ENCODE data around the gene COL18A1. TPM values are rescaled to one million over a fixed set of nuclear protein-coding genes. Genes with fewer than 3 reads are reported as not detected.

The COL18A1 gene
- total RNA-seq, 1 experiment from 2014 or later = 170 TPM

- BruUV-seq (replicated peaks) = no TSS peak
- H3K9me3 Mint-ChIP-seq (ENCODE audit: unreplicated experiment) = peaks cover 39% of the 10 kb centered on the region
- peaks cover 1% of the 10 kb centered on the region; the same call in 1 of the 2 replicates for H3K36me3 ChIP-seq (ENCODE audit: control insufficient read depth, insufficient read depth, low read length)
Observed at GRCh38 chr21:45521241-45521640, 116.3 kb downstream of the COL18A1 start.

GRCh38 chr21:45522381-45522780 lies 117.4 kb downstream of the COL18A1 start:
- Histone ChIP-seq H3K4me1 (no peaks in the 10 kb centered on the region), H3K36me3 (ENCODE audit: control insufficient read depth, insufficient read depth, low read length) (peaks cover 1% of the 10 kb centered on the region; the same call in 1 of the 2 replicates), H3K27me3 (replicated peaks; ENCODE audit: control insufficient read depth, insufficient read depth, low read length) (no peaks in the 10 kb centered on the region), H3K9me3 (peaks cover 26% of the 10 kb centered on the region), H3K4me3 (ENCODE audit: low read depth, low read length) (no peak overlapping the region)
- Mint-ChIP-seq H3K9me3 (ENCODE audit: unreplicated experiment) (peaks cover 39% of the 10 kb centered on the region), H3K36me3 (ENCODE audit: insufficient read depth, unreplicated experiment) (peaks cover 71% of the 10 kb centered on the region), H3K27me3 (ENCODE audit: insufficient read depth, unreplicated experiment) (no peaks in the 10 kb centered on the region), H3K4me3 (ENCODE audit: unreplicated experiment) (no peak overlapping the region), H3K27ac (ENCODE audit: unreplicated experiment) (no peak overlapping the region), H3K4me1 (ENCODE audit: low read depth, unreplicated experiment) (no peaks in the 10 kb centered on the region)
- POLR2A ChIA-PET = no interaction called here
- no peak for DNase-seq
- no TSS peak for BruUV-seq (replicated peaks)
- no peak for TF ChIP-seq CTCF (IDR thresholded peaks at IDR 0.05; ENCODE audit: insufficient read depth in 1 of 2, low read depth in 1 of 2, low read length in 1 of 2, severe bottlenecking in 1 of 2, unreplicated experiment in 1 of 2)
- intact Hi-C loops (cut with micrococcal nuclease; ENCODE audit: unreplicated experiment) = no loop called here
- CTCF ChIA-PET = no interaction called here

More at GRCh38 chr21:45521241-45521640, 116.3 kb downstream of the COL18A1 start:
- no peak overlapping the region for H3K4me3 Mint-ChIP-seq (ENCODE audit: unreplicated experiment)
- no peak for TF ChIP-seq CTCF (IDR thresholded peaks at IDR 0.05; ENCODE audit: insufficient read depth in 1 of 2, low read depth in 1 of 2, low read length in 1 of 2, severe bottlenecking in 1 of 2, unreplicated experiment in 1 of 2)
- intact Hi-C loops (cut with micrococcal nuclease; ENCODE audit: unreplicated experiment) = no loop called here
- ChIA-PET POLR2A (no interaction called here), CTCF (no interaction called here)
- no peak overlapping the region for H3K4me3 ChIP-seq (ENCODE audit: low read depth, low read length)
- H3K4me1 Mint-ChIP-seq (ENCODE audit: low read depth, unreplicated experiment) = no peaks in the 10 kb centered on the region
- H3K27me3 Mint-ChIP-seq (ENCODE audit: insufficient read depth, unreplicated experiment) = no peaks in the 10 kb centered on the region
- no peak for DNase-seq
- no peaks in the 10 kb centered on the region for H3K27me3 ChIP-seq (replicated peaks; ENCODE audit: control insufficient read depth, insufficient read depth, low read length)
- no peaks in the 10 kb centered on the region for H3K4me1 ChIP-seq
- H3K27ac Mint-ChIP-seq (ENCODE audit: unreplicated experiment) = no peak overlapping the region
- H3K36me3 Mint-ChIP-seq (ENCODE audit: insufficient read depth, unreplicated experiment) = peaks cover 79% of the 10 kb centered on the region
- peaks cover 26% of the 10 kb centered on the region for H3K9me3 ChIP-seq

- peaks cover 1% of the 10 kb centered on the region; the same call in 1 of the 2 replicates for H3K36me3 ChIP-seq (ENCODE audit: control insufficient read depth, insufficient read depth, low read length)
- Mint-ChIP-seq H3K9me3 (ENCODE audit: unreplicated experiment) (peaks cover 35% of the 10 kb centered on the region), H3K4me3 (ENCODE audit: unreplicated experiment) (no peak overlapping the region), H3K36me3 (ENCODE audit: insufficient read depth, unreplicated experiment) (peaks cover 71% of the 10 kb centered on the region), H3K27me3 (ENCODE audit: insufficient read depth, unreplicated experiment) (no peaks in the 10 kb centered on the region), H3K27ac (ENCODE audit: unreplicated experiment) (no peak overlapping the region), H3K4me1 (ENCODE audit: low read depth, unreplicated experiment) (no peaks in the 10 kb centered on the region)
- CTCF ChIA-PET = no interaction called here
- no peaks in the 10 kb centered on the region for H3K4me1 ChIP-seq
- intact Hi-C loops (cut with micrococcal nuclease; ENCODE audit: unreplicated experiment) = no loop called here
- peaks cover 24% of the 10 kb centered on the region for H3K9me3 ChIP-seq
- no peaks in the 10 kb centered on the region for H3K27me3 ChIP-seq (replicated peaks; ENCODE audit: control insufficient read depth, insufficient read depth, low read length)
- no peak for DNase-seq
- no peak for TF ChIP-seq CTCF (IDR thresholded peaks at IDR 0.05; ENCODE audit: insufficient read depth in 1 of 2, low read depth in 1 of 2, low read length in 1 of 2, severe bottlenecking in 1 of 2, unreplicated experiment in 1 of 2)
- POLR2A ChIA-PET = interaction anchor here (0.5 kb wide), 1 partner anchor 33 kb away, joined by 4 read pairs; no protein-coding TSS in a partner anchor
- no peak overlapping the region for H3K4me3 ChIP-seq (ENCODE audit: low read depth, low read length)
- no TSS peak for BruUV-seq (replicated peaks)
Observed at GRCh38 chr21:45522986-45523385, 118.0 kb downstream of the COL18A1 start.

Data from Caco-2 (cell line).